H1 (cell line): ENCODE measurements around the gene NABP2. TPM values are rescaled to one million over a fixed set of nuclear protein-coding genes. Genes with fewer than 3 reads are reported as not detected.
A peak's percentile ranks its signal among the peaks of the same experiment; 100 is the strongest.

Source experiments
- CTCF ChIA-PET: fragments of 300-600 bp; sonication (Branson Sonifier 250); formaldehyde crosslinking; loops from one replicate; lab custom pipeline; 2021; ENCODE audit not compliant: partially characterized antibody; lab: Charles Lee
- POLR2A ChIA-PET: fragments of 300-600 bp; sonication (Branson Sonifier 250); formaldehyde crosslinking; loops from one replicate; lab custom pipeline; 2021; ENCODE audit warnings: inconsistent platforms; ENCODE audit not compliant: partially characterized antibody; lab: Charles Lee
- DNase-seq, 2 experiments: peaks; one replicate each; pipeline versions ENCODE4 v3.0.0 to v3.0.0-alpha.2; 2010 to 2022; ENCODE audit warnings: low spot score in 2 of 2, low read depth in 1 of 2, mixed read lengths in 1 of 2
- FAIRE-seq: peaks from 2 replicates; lab custom pipeline; 2011; peaks lifted over from hg19 to GRCh38; lab: Jason Lieb, UNC
- H2AFZ ChIP-seq: 2 replicates; pipeline ENCODE4 v1.8.1; 2012; ENCODE audit warnings: low read length, inconsistent platforms
- H2AK5ac ChIP-seq: 2 replicates; pipeline ENCODE4 v1.6.1; 2013; ENCODE audit warnings: low read depth, low read length
- H2BK120ac ChIP-seq: replicated peaks from 2 replicates; pipeline ENCODE3; 2013; ENCODE audit warnings: low read depth, low read length, inconsistent platforms
- H2BK12ac ChIP-seq: 2 replicates; pipeline ENCODE4 v1.6.1; 2013; ENCODE audit warnings: low read depth, low read length
- H2BK15ac ChIP-seq: 2 replicates; pipeline ENCODE4 v1.6.1; 2013; ENCODE audit warnings: low read length
- H2BK20ac ChIP-seq: 2 replicates; pipeline ENCODE4 v1.6.1; 2013; ENCODE audit warnings: low read length
- H2BK5ac ChIP-seq: 2 replicates; pipeline ENCODE4 v1.6.1; 2013; ENCODE audit warnings: low read depth, low read length
- H3K14ac ChIP-seq: 2 replicates; pipeline ENCODE4 v1.6.1; 2013; ENCODE audit warnings: inconsistent platforms; ENCODE audit not compliant: insufficient read length
- H3K18ac ChIP-seq: 2 replicates; pipeline ENCODE4 v1.6.1; 2013; ENCODE audit warnings: low read length; ENCODE audit errors: extremely low read depth
- H3K23ac ChIP-seq: 2 replicates; pipeline ENCODE4 v1.6.1; 2013; ENCODE audit warnings: inconsistent platforms; ENCODE audit not compliant: insufficient read length
- H3K23me2 ChIP-seq: 2 replicates; pipeline ENCODE4 v1.6.1; 2013; ENCODE audit warnings: low read depth, low read length
- H3K27ac ChIP-seq: 2 replicates; pipeline ENCODE4 v1.6.1; 2011; ENCODE audit warnings: low read depth, low read length, inconsistent platforms
- H3K27me3 ChIP-seq, 4 experiments: replicated peaks in 1 of 4; 1 replicate in 1 of 4; 2 replicates in 3 of 4; pipeline versions ENCODE4 v1.6.1 to v1.8.1; 2011 to 2013; ENCODE audit warnings: low read length in 3 of 4, mild to moderate bottlenecking in 3 of 4, inconsistent platforms in 2 of 4, mixed read lengths in 2 of 4, moderate library complexity in 1 of 4; ENCODE audit not compliant: control insufficient read depth in 3 of 4, insufficient read depth in 3 of 4; ENCODE audit errors: extremely low read depth in 1 of 4
- H3K36me3 ChIP-seq, 4 experiments: 2 replicates each; pipeline versions ENCODE4 v1.6.1 to v1.8.1; 2011 to 2013; ENCODE audit warnings: mild to moderate bottlenecking in 4 of 4, low read length in 3 of 4, moderate library complexity in 2 of 4, control low read depth in 1 of 4, inconsistent platforms in 1 of 4; ENCODE audit not compliant: insufficient read depth in 4 of 4, control insufficient read depth in 2 of 4
- H3K4ac ChIP-seq: replicated peaks from 2 replicates; pipeline ENCODE3; 2013; ENCODE audit warnings: low read length, low read depth, mixed read lengths, inconsistent platforms; ENCODE audit not compliant: insufficient read length
- H3K4me1 ChIP-seq, 4 experiments: replicated peaks in 1 of 4; 1 replicate in 1 of 4; 2 replicates in 3 of 4; pipeline versions ENCODE4 v1.6.1 to v1.8.1; 2011 to 2013; ENCODE audit warnings: low read length in 3 of 4, inconsistent platforms in 2 of 4, mixed read lengths in 1 of 4; ENCODE audit not compliant: insufficient read depth in 4 of 4, control insufficient read depth in 3 of 4
- H3K4me2 ChIP-seq, 2 experiments: 2 replicates each; pipeline versions ENCODE4 v1.6.1 to v1.8.1; 2011 to 2013; ENCODE audit warnings: low read depth in 2 of 2, low read length in 2 of 2, control low read depth in 1 of 2, inconsistent platforms in 1 of 2, mild to moderate bottlenecking in 1 of 2; ENCODE audit not compliant: insufficient read depth in 1 of 2
- H3K4me3 ChIP-seq, 4 experiments: fragments of 200-600, 300-600 bp in 1 of 4; sonication (generic), shearing (Covaris generic), sonication (Bioruptor Twin) in 1 of 4; 2 replicates each; pipeline versions ENCODE4 v1.5.1 to v1.8.1; 2011 to 2016; ENCODE audit warnings: low read length in 4 of 4, low read depth in 3 of 4, control low read depth in 2 of 4, inconsistent platforms in 2 of 4, mild to moderate bottlenecking in 2 of 4, mixed read lengths in 1 of 4, moderate library complexity in 1 of 4; ENCODE audit not compliant: insufficient read depth in 2 of 4; ENCODE audit errors: extremely low read depth in 1 of 4
- H3K56ac ChIP-seq: replicated peaks from 2 replicates; pipeline ENCODE3; 2013; ENCODE audit warnings: low read depth, mild to moderate bottlenecking, mixed read lengths, low read length, inconsistent platforms; ENCODE audit not compliant: insufficient read length
- H3K79me1 ChIP-seq: 2 replicates; pipeline ENCODE4 v1.6.1; 2013; ENCODE audit warnings: low read depth, low read length, control low read depth
- H3K79me2 ChIP-seq, 2 experiments: 2 replicates each; pipeline versions ENCODE4 v1.6.1 to v1.8.1; 2012 to 2013; ENCODE audit warnings: low read length in 2 of 2, mild to moderate bottlenecking in 2 of 2, inconsistent platforms in 1 of 2; ENCODE audit not compliant: insufficient read depth in 2 of 2, control insufficient read depth in 1 of 2
- H3K9ac ChIP-seq, 4 experiments: replicated peaks in 1 of 4; 1 replicate in 1 of 4; 2 replicates in 3 of 4; pipeline versions ENCODE4 v1.6.1 to v1.8.1; 2011 to 2013; ENCODE audit warnings: low read depth in 3 of 4, low read length in 3 of 4, control low read depth in 2 of 4, mild to moderate bottlenecking in 2 of 4, moderate library complexity in 2 of 4, inconsistent platforms in 1 of 4; ENCODE audit errors: extremely low read depth in 1 of 4
- H3K9me3 ChIP-seq, 2 experiments: 2 replicates each; pipeline versions ENCODE4 v1.6.1 to v1.8.1; 2012 to 2013; ENCODE audit warnings: mild to moderate bottlenecking in 2 of 2, moderate library complexity in 2 of 2, control low read depth in 1 of 2, inconsistent platforms in 1 of 2, low read depth in 1 of 2, low read length in 1 of 2, mixed read lengths in 1 of 2; ENCODE audit not compliant: insufficient read depth in 2 of 2
- H4K20me1 ChIP-seq, 2 experiments: replicated peaks in 1 of 2; 2 replicates each; pipeline versions ENCODE3 to v1.8.1; 2011 to 2013; ENCODE audit warnings: inconsistent platforms in 2 of 2, low read length in 2 of 2, mild to moderate bottlenecking in 1 of 2; ENCODE audit not compliant: insufficient read depth in 2 of 2, control insufficient read depth in 1 of 2
- H4K5ac ChIP-seq: 2 replicates; pipeline ENCODE4 v1.6.1; 2013; ENCODE audit warnings: low read length, low read depth, mixed read lengths, inconsistent platforms; ENCODE audit not compliant: insufficient read length
- H4K8ac ChIP-seq: 2 replicates; pipeline ENCODE4 v1.8.0; 2013; ENCODE audit warnings: mild to moderate bottlenecking, moderate library complexity, low read length, inconsistent platforms; ENCODE audit not compliant: insufficient read depth; ENCODE audit errors: extremely low read depth
- H4K91ac ChIP-seq: replicated peaks from 2 replicates; pipeline ENCODE3; 2013; ENCODE audit warnings: low read length, mixed read lengths, inconsistent platforms; ENCODE audit not compliant: insufficient read length
- ATF3 ChIP-seq: IDR thresholded peaks from 2 replicates; pipeline ENCODE4 v1.6.1; 2011; ENCODE audit warnings: low read depth, mild to moderate bottlenecking, low read length; ENCODE audit not compliant: insufficient read depth
- CREB1 ChIP-seq: IDR thresholded peaks from 2 replicates; pipeline ENCODE4 v1.6.1; 2012; ENCODE audit warnings: inconsistent platforms
- E2F6 ChIP-seq: IDR thresholded peaks from 2 replicates; pipeline ENCODE4 v1.6.1; 2012; ENCODE audit warnings: inconsistent platforms
- EGR1 ChIP-seq: IDR thresholded peaks from 2 replicates; pipeline ENCODE4 v1.6.1; 2011; ENCODE audit warnings: low read depth, low read length, borderline replicate concordance
- MAX ChIP-seq: IDR thresholded peaks from 2 replicates; pipeline ENCODE4 v1.6.1; 2012; ENCODE audit warnings: inconsistent platforms
- TAF7 ChIP-seq: optimal IDR thresholded peaks from 2 replicates; pipeline ENCODE3; 2011; ENCODE audit warnings: low read depth, mild to moderate bottlenecking, inconsistent platforms, low read length, moderate library complexity, borderline replicate concordance
- TEAD4 ChIP-seq: IDR thresholded peaks from 2 replicates; pipeline ENCODE4 v1.6.1; 2012; ENCODE audit warnings: low read depth, low read length, inconsistent platforms, mixed read lengths
- WGBS, 2 experiments: shearing (Covaris generic) in 1 of 2; methylation state at CpG; one replicate each; pipeline versions ENCODE4 v1.1.6 to v1.1.7; 2013 to 2015; ENCODE audit warnings: low lambda C conversion rate in 2 of 2, mixed read lengths in 2 of 2, inconsistent platforms in 1 of 2, low coverage in 1 of 2, missing lambda C conversion rate in 1 of 2; ENCODE audit not compliant: insufficient replicate concordance in 2 of 2, insufficient coverage in 1 of 2, insufficient read length in 1 of 2; ENCODE audit errors: extremely low coverage in 1 of 2, missing lambda C conversion rate in 1 of 2; 5-methylcytosine and 5-hydroxymethylcytosine counted together
- polyA plus RNA-seq, 7 experiments: library from polyadenylated mRNA; depleted of rRNA in 3 of 7; stranded (reverse) in 5 of 7; unstranded in 2 of 7; fragments of >200 nt in 5 of 7; fragments of 200-250 nt in 2 of 7; gene quantifications; 1 replicate in 5 of 7; 2 replicates in 1 of 7; 4 replicates in 1 of 7; pipeline versions ENCODE4 v1.2.1 to v1.2.3, GENCODE V29; 2011 to 2013; ENCODE audit warnings: missing spikeins in 2 of 7, mixed read lengths in 2 of 7
- total RNA-seq: library from RNA; stranded (reverse); fragmentation: NEBNext Ultra II Directional; extraction: Animal tissue kit (Norgen Biotek cat#: 25700); gene quantifications from 2 replicates; pipeline ENCODE4 v1.2.1, GENCODE V29; 2021

Gene NABP2
- total and polyA plus RNA-seq, 2 of the 8 experiments (the other 6 are each of a cell fraction or from before 2014, with no cell fraction given): 58.1 to 67.5 TPM

GRCh38 chr12:56230432-56231183 lies 6.5 kb downstream of the NABP2 start:
- H3K9me3 ChIP-seq: no peaks in the 10 kb centered on the region
- H2BK120ac ChIP-seq: no peak overlapping the region
- DNase-seq (no peak), FAIRE-seq (no peak)
- no peak overlapping the region for H3K56ac ChIP-seq
- TF ChIP-seq MAX (no peak), EGR1 (no peak), TEAD4 (no peak), CREB1 (no peak), ATF3 (no peak), E2F6 (no peak), TAF7 (no peak)
- TF ChIP-seq, all 59 proteins: peak for 0
- Histone ChIP-seq H3K14ac (no peak overlapping the region), H3K27ac (no peak overlapping the region), H3K4me1 (peaks cover 0 to 6% (median 0%) of the 10 kb centered on the region in 4 experiments; a peak in 3 of 7 replicates), H4K91ac (no peak overlapping the region), H2AFZ (no peak overlapping the region), H3K4me3 (no peak overlapping the region), H3K79me1 (peaks cover 2% of the 10 kb centered on the region; the same call in 1 of the 2 replicates), H3K18ac (no peak overlapping the region), H2AK5ac (0 out of 2 replicates have a peak overlapping the region, but pooled peaks have one; percentile 24), H3K4ac (no peak overlapping the region), H3K9ac (no peak overlapping the region), H4K5ac (no peak overlapping the region), H4K20me1 (no peaks in the 10 kb centered on the region), H3K23me2 (no peaks in the 10 kb centered on the region), H3K79me2 (no peaks in the 10 kb centered on the region), H3K27me3 (no peaks in the 10 kb centered on the region), H2BK12ac (no peak overlapping the region), H4K8ac (peak overlapping the region; percentile 76; the same call in 1 of the 2 replicates), H3K36me3 (peaks cover 0 to 4% (median 1%) of the 10 kb centered on the region in 4 experiments; a peak in 1 of 8 replicates), H3K23ac (no peak overlapping the region), H2BK15ac (no peak overlapping the region), H2BK20ac (no peak overlapping the region), H2BK5ac (no peak overlapping the region), H3K4me2 (no peak overlapping the region)
- 79% methylated on average over 8 of the region's 8 CpGs; no CpG with 5 or more reads in 1 of the 2 experiments for WGBS, 2 experiments
- ChIA-PET CTCF (interaction anchor here (0.9 to 10.5 kb wide), 12 partner anchors 8 to 230 kb away, joined by 3 to 72 read pairs (median 4); partner anchors contain the start of genes ANKRD52, COQ10A, RNF41 and SMARCC2), POLR2A (interaction anchor here (0.6 to 8.6 kb wide), 14 partner anchors 9 to 182 kb away, joined by 3 to 65 read pairs (median 4); partner anchors contain the start of genes ANKRD52, CS, MYL6 and RNF41)
